Endothelial cell of umbilical vein (primary cell): Measurements from ENCODE around the gene CLDN16.

Source experiments
- EZH2 ChIP-seq: IDR thresholded peaks from 2 replicates; pipeline ENCODE4 v1.6.1; 2012; ENCODE audit warnings: borderline replicate concordance, low read depth, mild to moderate bottlenecking, moderate library complexity, low read length, inconsistent platforms; ENCODE audit not compliant: severe bottlenecking
- GATA2 ChIP-seq: IDR thresholded peaks from 2 replicates; pipeline ENCODE4 v1.7.0; 2011; ENCODE audit warnings: low read depth, mild to moderate bottlenecking, moderate library complexity, mixed read lengths, low read length; ENCODE audit not compliant: insufficient read length, insufficient read depth
- JUN ChIP-seq: IDR thresholded peaks from 2 replicates; pipeline ENCODE4 v1.6.1; 2011; ENCODE audit warnings: borderline replicate concordance, low read depth; ENCODE audit not compliant: insufficient read length, insufficient read depth
- MAX ChIP-seq: IDR thresholded peaks from 2 replicates; pipeline ENCODE4 v1.6.1; 2011; ENCODE audit not compliant: insufficient read depth, insufficient read length
- POLR2A ChIP-seq: IDR thresholded peaks from 2 replicates; pipeline ENCODE4 v1.6.1; 2012; ENCODE audit warnings: low read depth, mild to moderate bottlenecking, control low read depth, low read length
- POLR2AphosphoS5 ChIP-seq: IDR thresholded peaks from 2 replicates; pipeline ENCODE4 v1.6.1; 2012; ENCODE audit warnings: low read depth, mild to moderate bottlenecking, control low read depth, low read length, moderate library complexity; ENCODE audit not compliant: insufficient read depth
- TF ChIP-seq, protein P1 (sequence below), 2 donors: IDR thresholded peaks; 1 replicate in 1 of 2; 2 replicates in 1 of 2; pipeline ENCODE4 v1.5.1; 2011; ENCODE audit warnings: low read length in 2 of 2, mild to moderate bottlenecking in 2 of 2, moderate library complexity in 2 of 2, control low read depth in 1 of 2, inconsistent platforms in 1 of 2, low read depth in 1 of 2; ENCODE audit not compliant: insufficient read depth in 1 of 2; ENCODE audit errors: extremely low read depth in 1 of 2

GRCh38 chr3:190378240-190378891, 9.6 kb upstream of the CLDN16 start:
- TF ChIP-seq, protein P1, sequence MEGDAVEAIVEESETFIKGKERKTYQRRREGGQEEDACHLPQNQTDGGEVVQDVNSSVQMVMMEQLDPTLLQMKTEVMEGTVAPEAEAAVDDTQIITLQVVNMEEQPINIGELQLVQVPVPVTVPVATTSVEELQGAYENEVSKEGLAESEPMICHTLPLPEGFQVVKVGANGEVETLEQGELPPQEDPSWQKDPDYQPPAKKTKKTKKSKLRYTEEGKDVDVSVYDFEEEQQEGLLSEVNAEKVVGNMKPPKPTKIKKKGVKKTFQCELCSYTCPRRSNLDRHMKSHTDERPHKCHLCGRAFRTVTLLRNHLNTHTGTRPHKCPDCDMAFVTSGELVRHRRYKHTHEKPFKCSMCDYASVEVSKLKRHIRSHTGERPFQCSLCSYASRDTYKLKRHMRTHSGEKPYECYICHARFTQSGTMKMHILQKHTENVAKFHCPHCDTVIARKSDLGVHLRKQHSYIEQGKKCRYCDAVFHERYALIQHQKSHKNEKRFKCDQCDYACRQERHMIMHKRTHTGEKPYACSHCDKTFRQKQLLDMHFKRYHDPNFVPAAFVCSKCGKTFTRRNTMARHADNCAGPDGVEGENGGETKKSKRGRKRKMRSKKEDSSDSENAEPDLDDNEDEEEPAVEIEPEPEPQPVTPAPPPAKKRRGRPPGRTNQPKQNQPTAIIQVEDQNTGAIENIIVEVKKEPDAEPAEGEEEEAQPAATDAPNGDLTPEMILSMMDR (IDR thresholded peaks at IDR 0.05; ENCODE audit: extremely low read depth in 1 of 2, insufficient read depth in 1 of 2, low read depth in 1 of 2, low read length in 2 of 2) = no peak
- TF ChIP-seq MAX = no peak
- no peak for TF ChIP-seq POLR2AphosphoS5
- no peak for TF ChIP-seq EZH2
- no peak for TF ChIP-seq POLR2A
- no peak for TF ChIP-seq JUN
- no peak for TF ChIP-seq GATA2
